ENCODE data around the gene SLC23A1.

SLC23A1 gene

DNA sequence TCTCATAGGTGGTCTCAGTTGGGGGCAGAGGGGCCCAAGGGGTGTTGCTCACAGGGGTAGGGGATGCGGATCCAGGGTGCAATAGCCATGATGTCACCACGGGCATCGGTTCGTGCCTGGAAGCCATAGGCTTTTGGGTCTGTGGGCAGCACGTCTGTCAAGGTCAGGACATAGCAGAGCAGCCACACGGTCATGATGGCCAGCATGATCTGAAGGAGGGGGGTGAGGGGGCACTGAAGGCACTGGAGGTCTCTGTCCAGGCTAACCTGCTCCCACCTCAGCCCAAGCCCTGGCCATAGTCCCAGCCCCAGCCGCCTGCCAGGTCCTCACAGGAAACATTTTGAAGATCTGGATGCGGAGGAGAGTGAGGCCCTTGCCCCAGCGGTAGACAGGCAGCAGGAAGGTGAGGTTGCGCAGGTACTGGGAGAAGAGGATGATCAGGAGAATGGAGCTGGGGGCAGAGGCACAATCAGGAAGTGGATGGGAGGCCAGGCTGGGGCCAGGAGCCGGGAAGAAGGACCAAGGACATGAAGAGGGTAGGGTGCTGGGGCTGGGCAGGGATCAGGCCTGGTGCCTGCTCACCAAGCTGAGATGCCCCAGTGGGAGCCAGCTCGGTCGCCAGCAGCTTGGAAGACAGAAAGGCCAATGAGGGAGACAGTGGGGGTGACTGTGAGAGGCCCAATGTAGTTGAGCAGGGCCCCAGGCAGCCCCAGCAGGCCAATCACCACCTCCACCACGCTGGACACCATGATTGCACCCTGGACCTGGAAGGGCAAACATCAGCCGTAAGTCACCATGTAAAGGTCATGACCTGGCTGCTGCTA, 3.3 kb downstream of the SLC23A1 start:
- FAIRE-seq (no peak), DNase-seq (ENCODE audit: insufficient read length, low spot score) (no peak)
- TF ChIP-seq PAX5 (IDR thresholded peaks at IDR 0.05; ENCODE audit: insufficient read depth, low read length, severe bottlenecking) (no peak), POU2F2 (IDR thresholded peaks at IDR 0.05; ENCODE audit: low read depth, low read length) (no peak), TAF1 (IDR thresholded peaks at IDR 0.05; ENCODE audit: low read depth, low read length) (no peak), SPI1 (IDR thresholded peaks at IDR 0.05; ENCODE audit: low read depth, low read length) (no peak), POLR2AphosphoS5 (IDR thresholded peaks at IDR 0.05; ENCODE audit: low read depth, low read length) (no peak), POLR2A (IDR thresholded peaks at IDR 0.05; ENCODE audit: low read depth, low read length) (no peak)

- TF ChIP-seq POLR2A (IDR thresholded peaks at IDR 0.05; ENCODE audit: low read depth, low read length) = no peak
- no peak for DNase-seq (ENCODE audit: insufficient read length, low spot score)
- FAIRE-seq = no peak
Measured at GRCh38 chr5:139378941-139379361, 4.1 kb downstream of the SLC23A1 start.

DNA sequence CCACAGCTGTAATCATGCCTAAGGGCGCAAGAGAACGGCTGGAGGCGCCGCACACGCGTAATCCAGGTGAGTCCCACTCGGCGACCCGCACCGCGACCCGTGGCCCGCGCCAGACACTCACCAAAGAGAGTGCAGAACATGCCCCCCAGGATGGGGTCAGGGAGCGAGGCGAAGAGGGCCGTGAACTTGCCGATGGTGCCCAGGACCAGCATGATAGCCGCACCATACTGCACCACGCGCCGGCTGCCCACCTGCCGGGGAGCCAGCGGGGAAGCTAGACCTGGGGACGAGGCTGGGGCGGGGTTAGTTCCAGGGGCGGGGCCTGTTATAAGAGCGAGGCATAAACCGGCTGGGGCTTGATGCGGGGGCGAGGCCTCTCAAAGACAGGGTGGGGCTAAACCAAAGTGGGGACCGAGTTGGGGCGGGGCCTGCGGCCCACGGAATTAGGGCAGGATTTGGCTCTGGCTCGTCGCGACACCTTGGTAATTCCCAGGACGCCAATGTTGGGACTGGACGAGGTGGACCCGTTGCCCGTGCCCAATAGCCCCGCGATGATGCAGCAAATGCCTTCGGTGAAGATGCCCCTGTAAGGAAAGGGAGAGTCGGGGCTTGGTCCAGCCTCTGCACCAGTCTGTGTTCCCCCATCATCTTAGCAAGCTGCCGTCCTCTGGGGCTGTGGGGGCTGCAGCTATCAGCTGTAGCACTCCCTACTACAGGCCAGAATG, 4.8 kb downstream of the SLC23A1 start:
- no peak for TF ChIP-seq POU2F2 (IDR thresholded peaks at IDR 0.05; ENCODE audit: low read depth, low read length)
- no peak for TF ChIP-seq TAF1 (IDR thresholded peaks at IDR 0.05; ENCODE audit: low read depth, low read length)
- TF ChIP-seq PAX5 (IDR thresholded peaks at IDR 0.05; ENCODE audit: insufficient read depth, low read length, severe bottlenecking) = no peak
- TF ChIP-seq POLR2A (IDR thresholded peaks at IDR 0.05; ENCODE audit: low read depth, low read length) = no peak
- no peak for TF ChIP-seq POLR2AphosphoS5 (IDR thresholded peaks at IDR 0.05; ENCODE audit: low read depth, low read length)
- TF ChIP-seq SPI1 (IDR thresholded peaks at IDR 0.05; ENCODE audit: low read depth, low read length) = no peak
- DNase-seq (ENCODE audit: insufficient read length, low spot score) (no peak), FAIRE-seq (no peak)

DNA sequence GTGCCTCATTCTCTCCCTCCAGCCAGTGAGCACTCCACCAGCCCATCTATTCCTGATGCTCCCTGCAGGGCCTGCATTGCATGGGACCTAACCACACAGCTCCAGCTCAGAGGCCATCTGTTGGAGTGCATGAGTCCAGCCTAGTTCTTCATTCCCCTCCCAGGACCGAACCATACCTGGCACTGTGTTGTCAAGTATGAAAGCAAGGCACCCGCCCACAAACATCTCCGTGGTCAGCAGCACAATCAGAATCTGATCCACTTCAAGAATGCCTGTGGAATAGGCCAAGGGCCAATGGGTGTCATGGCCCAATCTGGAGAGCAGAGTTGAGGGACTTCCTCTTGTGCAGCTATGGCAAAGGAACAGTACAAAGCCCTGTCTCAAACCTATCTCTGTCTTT, 5.9 kb downstream of the SLC23A1 start:
- DNase-seq (ENCODE audit: insufficient read length, low spot score) (no peak), FAIRE-seq (no peak)
- TF ChIP-seq POLR2A (IDR thresholded peaks at IDR 0.05; ENCODE audit: low read depth, low read length) (no peak), PAX5 (IDR thresholded peaks at IDR 0.05; ENCODE audit: insufficient read depth, low read length, severe bottlenecking) (no peak), SPI1 (IDR thresholded peaks at IDR 0.05; ENCODE audit: low read depth, low read length) (no peak)

GRCh38 chr5:139376364-139376763, 6.7 kb downstream of the SLC23A1 start:
- DNase-seq (ENCODE audit: insufficient read length, low spot score) = no peak
- no peak for FAIRE-seq
- TF ChIP-seq PAX5 (IDR thresholded peaks at IDR 0.05; ENCODE audit: insufficient read depth, low read length, severe bottlenecking) (no peak), POU2F2 (IDR thresholded peaks at IDR 0.05; ENCODE audit: low read depth, low read length) (no peak), TAF1 (IDR thresholded peaks at IDR 0.05; ENCODE audit: low read depth, low read length) (no peak)

GRCh38 chr5:139374909-139375308, 8.2 kb downstream of the SLC23A1 start:
- DNase-seq (ENCODE audit: insufficient read length, low spot score) = no peak
- TF ChIP-seq POLR2AphosphoS5 (IDR thresholded peaks at IDR 0.05; ENCODE audit: low read depth, low read length) = no peak
- TF ChIP-seq TAF1 (IDR thresholded peaks at IDR 0.05; ENCODE audit: low read depth, low read length) = no peak
- TF ChIP-seq PAX5 (IDR thresholded peaks at IDR 0.05; ENCODE audit: insufficient read depth, low read length, severe bottlenecking) = no peak
- TF ChIP-seq SPI1 (IDR thresholded peaks at IDR 0.05; ENCODE audit: low read depth, low read length) = no peak
- TF ChIP-seq POU2F2 (IDR thresholded peaks at IDR 0.05; ENCODE audit: low read depth, low read length) = no peak
- TF ChIP-seq POLR2A (IDR thresholded peaks at IDR 0.05; ENCODE audit: low read depth, low read length) = no peak
- peak; percentile 47 for FAIRE-seq

DNA sequence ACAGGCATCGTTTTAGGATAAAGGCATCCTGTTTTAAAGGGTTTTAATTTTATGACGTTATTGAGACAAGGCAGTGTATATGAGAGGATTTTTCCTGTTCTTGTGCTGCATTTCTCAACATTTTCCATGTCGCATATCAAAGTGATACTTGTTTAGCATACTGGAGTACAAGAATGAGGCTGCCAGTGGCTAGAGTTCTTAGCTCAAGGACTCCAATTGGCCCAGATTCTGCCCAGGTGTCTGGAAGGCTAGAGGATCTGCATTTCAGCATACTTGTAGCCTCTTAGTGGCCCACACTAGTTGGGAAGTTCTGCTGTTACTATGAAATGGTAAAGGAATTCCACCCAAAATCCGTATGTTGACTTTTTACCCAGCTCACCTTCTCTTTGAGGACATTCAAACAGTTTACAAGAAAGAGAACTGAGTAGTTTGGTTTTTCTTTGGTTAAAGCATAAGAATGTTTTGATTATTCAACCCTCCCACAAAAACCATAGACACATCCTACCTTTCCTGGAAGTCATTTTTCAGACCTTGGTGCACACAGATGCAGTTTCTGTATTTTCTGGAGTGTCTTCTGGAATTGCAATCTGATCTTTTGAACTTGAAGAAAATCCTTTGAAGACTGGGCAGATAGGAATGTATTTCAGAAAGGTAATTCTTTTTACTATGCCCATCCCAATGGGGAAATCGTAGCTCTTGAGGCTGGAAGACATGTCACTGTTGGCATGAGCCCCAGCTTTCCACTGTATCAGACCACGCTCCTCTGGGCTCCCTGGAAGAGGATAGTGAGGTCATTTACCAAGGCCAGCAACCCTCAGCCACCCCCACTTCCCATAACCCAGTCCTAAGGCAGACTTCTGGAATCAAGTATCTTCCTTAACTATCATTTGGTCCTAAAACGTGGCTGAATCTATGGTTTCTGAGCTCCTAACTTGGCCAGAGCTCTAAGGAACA, 11.3 kb downstream of the SLC23A1 start:
- TF ChIP-seq POLR2AphosphoS5 (IDR thresholded peaks at IDR 0.05; ENCODE audit: low read depth, low read length) = no peak
- TF ChIP-seq SPI1 (IDR thresholded peaks at IDR 0.05; ENCODE audit: low read depth, low read length) = no peak
- no peak for TF ChIP-seq PAX5 (IDR thresholded peaks at IDR 0.05; ENCODE audit: insufficient read depth, low read length, severe bottlenecking)
- no peak for TF ChIP-seq POLR2A (IDR thresholded peaks at IDR 0.05; ENCODE audit: low read depth, low read length)
- TF ChIP-seq TAF1 (IDR thresholded peaks at IDR 0.05; ENCODE audit: low read depth, low read length) = no peak
- TF ChIP-seq POU2F2 (IDR thresholded peaks at IDR 0.05; ENCODE audit: low read depth, low read length) = no peak
- DNase-seq (ENCODE audit: insufficient read length, low spot score) = no peak
- no peak for FAIRE-seq

GRCh38 chr5:139369181-139369580, 13.9 kb downstream of the SLC23A1 start:
- FAIRE-seq (no peak), DNase-seq (ENCODE audit: insufficient read length, low spot score) (no peak)
- no peak for TF ChIP-seq TAF1 (IDR thresholded peaks at IDR 0.05; ENCODE audit: low read depth, low read length)
- no peak for TF ChIP-seq PAX5 (IDR thresholded peaks at IDR 0.05; ENCODE audit: insufficient read depth, low read length, severe bottlenecking)
- no peak for TF ChIP-seq POLR2A (IDR thresholded peaks at IDR 0.05; ENCODE audit: low read depth, low read length)
- TF ChIP-seq POU2F2 (IDR thresholded peaks at IDR 0.05; ENCODE audit: low read depth, low read length) = no peak
- TF ChIP-seq POLR2AphosphoS5 (IDR thresholded peaks at IDR 0.05; ENCODE audit: low read depth, low read length) = no peak
- TF ChIP-seq SPI1 (IDR thresholded peaks at IDR 0.05; ENCODE audit: low read depth, low read length) = no peak

DNA sequence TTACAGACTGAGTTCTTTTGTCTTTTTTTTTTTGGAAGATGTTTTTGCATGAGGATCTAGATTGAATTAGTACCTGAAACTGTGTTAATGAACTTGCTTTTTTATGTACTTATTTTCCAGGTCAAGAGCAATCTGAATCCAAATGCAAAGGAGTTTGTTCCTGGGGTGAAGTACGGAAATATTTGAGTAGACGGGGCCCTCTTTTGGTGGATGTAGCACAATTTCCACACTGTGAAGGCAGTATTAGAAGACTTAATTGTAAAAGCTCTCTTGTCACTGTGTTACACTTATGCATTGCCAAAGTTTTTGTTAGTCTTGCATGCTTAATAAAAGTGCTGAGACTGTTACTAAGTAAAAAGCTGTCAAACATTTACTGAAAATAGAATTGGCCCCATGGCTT, 14.5 kb downstream of the SLC23A1 start:
- no peak for FAIRE-seq
- no peak for TF ChIP-seq PAX5 (IDR thresholded peaks at IDR 0.05; ENCODE audit: insufficient read depth, low read length, severe bottlenecking)
- TF ChIP-seq POLR2AphosphoS5 (IDR thresholded peaks at IDR 0.05; ENCODE audit: low read depth, low read length) = no peak
- no peak for TF ChIP-seq SPI1 (IDR thresholded peaks at IDR 0.05; ENCODE audit: low read depth, low read length)
- no peak for TF ChIP-seq TAF1 (IDR thresholded peaks at IDR 0.05; ENCODE audit: low read depth, low read length)
- no peak for TF ChIP-seq POU2F2 (IDR thresholded peaks at IDR 0.05; ENCODE audit: low read depth, low read length)
- TF ChIP-seq POLR2A (IDR thresholded peaks at IDR 0.05; ENCODE audit: low read depth, low read length) = no peak
- no peak for DNase-seq (ENCODE audit: insufficient read length, low spot score)

Measured in GM12891 (cell line).